Measurements from ENCODE around the gene ATN1.
A peak's percentile ranks its signal among the peaks of the same experiment; 100 is the strongest.

Gene ATN1

DNA sequence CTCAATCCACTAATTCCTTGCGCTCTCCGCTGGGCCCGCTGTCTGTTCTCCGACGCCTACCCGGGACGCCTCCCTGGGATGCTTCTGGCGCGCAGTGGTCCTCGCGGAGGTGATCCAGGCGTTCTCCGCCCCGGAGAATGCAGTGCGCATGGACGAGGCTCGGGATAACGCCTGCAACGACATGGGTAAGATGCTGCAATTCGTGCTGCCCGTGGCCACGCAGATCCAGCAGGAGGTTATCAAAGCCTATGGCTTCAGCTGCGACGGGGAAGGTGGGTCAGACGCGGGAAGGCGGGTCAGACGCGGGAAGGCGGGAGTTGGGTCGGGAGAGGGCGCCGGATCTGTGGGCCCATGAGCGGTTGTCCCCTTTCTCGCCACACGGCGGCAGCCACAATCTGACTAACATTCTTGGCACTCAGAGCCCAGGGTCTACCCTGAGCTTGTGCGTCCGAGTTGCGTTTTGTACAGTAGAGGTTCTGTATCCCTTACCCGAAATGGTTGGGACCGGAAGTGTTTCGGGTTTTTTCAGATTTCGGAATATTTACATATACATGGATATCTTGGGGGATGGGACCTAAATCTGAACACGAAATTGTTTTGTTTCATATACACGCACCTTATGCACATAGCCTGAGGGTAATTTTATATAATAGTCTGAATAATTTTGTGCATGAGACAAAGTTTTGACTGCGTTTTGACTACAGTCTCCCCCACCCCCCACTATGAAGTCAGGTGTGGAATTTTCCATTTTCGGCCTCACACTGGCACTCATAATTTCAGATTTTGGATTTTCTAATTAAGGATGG lies 16.8 kb downstream of the ATN1 start:
- peak; percentile 64 for DNase-seq (ENCODE audit: low read depth, low spot score)

DNA sequence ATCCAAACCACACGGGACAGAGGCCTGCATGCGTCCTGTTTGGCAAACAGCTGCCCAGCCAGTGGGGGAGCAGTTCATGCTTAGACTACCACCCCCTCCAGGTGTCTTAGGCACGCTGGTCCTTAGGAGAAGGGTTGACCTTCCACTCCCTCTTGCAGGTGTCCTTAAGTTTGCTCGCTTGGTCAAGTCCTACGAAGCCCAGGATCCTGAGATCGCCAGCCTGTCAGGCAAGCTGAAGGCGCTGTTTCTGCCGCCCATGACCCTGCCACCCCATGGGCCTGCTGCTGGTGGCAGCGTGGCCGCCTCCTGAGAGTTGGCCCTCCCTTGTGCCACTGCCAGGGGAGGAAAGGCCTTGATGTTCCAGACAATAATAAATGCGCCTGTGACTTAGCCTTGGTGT lies 17.9 kb downstream of the ATN1 start:
- DNase-seq (ENCODE audit: low read depth, low spot score), result no peak

DNA sequence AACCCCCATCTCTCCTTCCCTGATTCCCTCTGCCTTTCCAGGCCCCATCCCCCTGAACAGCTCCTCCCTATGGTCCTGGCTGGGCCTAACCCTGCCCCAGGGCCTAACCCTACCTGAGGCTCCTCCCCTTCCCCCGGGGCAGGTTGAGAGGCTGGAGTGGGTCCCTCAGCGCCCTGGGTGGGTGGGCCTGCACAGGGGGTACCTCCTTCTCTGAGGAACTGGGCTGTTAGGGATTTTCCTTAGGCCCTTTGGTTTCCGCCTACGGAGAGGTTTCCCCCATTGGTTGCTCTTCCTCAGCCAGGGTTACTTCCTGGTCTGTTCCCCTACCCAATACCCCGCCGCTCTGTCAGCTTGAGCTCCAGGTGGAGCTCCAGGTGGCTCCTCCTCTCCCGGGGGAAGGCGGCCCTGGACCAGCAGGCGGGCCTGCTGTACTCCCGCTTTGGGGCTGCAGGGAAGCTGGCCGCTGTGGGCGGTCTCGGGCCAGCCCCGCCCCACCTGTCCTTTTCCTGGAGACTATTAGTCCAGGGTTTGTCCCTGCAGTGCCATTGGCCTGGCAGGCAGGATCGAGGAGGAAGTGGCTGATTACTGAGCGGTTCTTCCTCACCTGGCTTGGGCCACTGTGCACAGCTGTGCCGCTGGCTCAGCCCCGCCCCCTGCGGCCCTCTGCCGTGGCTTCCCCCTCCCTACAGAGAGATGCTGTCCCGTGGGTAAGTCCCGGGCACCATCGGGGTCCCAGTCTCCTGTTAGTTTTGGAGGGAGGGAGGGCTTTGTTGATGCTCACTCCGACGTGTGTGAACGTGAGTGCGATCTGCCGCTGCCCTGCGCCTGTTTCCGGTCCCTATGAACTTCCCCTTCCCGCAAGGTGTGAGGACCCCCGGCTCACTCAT lies 18.5 kb downstream of the ATN1 start:
- DNase-seq (ENCODE audit: low read depth, low spot score), result no peak

DNA sequence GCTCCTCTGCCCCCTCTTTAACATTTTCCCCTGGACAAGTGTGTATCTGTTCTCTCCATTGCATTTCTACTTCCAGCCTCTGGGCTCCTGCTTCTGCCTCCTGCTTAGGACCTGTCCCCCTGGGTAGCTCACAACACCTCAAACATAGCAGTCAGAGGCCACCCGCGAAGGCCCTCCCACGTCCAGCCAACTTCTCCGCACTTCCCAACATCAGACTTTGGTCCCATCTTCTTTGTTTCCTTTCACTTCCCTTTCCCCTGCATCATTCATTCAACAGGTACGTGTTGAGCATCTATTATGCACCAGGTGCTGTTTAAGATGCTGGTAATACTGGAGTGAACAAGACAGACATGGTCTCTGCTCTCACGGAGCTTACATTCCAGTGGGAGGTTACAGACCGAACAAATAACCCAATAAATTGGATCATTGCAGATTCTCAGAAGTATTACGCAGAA lies 19.2 kb downstream of the ATN1 start:
- DNase-seq (ENCODE audit: low read depth, low spot score), result no peak

DNA sequence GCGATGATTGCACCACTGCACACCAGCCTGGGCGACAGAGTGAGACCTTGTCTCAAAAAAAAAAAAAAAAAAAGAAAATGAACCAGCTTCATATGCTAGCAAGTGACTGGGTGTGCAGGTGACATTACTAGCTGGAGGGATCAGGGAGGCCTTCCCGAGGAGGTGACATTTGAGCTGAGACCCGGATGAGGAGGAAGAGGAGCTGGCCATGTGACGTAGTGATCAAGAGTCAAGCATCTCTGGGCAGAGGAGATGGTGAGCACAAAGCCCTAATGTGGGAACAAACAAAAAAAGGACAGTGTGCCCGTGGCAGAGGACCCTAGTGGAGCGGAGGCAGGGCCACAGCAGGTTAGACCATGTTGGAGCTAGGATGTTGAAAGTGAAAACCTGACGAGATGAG lies 19.9 kb downstream of the ATN1 start:
- DNase-seq (ENCODE audit: low read depth, low spot score), result no peak

DNA sequence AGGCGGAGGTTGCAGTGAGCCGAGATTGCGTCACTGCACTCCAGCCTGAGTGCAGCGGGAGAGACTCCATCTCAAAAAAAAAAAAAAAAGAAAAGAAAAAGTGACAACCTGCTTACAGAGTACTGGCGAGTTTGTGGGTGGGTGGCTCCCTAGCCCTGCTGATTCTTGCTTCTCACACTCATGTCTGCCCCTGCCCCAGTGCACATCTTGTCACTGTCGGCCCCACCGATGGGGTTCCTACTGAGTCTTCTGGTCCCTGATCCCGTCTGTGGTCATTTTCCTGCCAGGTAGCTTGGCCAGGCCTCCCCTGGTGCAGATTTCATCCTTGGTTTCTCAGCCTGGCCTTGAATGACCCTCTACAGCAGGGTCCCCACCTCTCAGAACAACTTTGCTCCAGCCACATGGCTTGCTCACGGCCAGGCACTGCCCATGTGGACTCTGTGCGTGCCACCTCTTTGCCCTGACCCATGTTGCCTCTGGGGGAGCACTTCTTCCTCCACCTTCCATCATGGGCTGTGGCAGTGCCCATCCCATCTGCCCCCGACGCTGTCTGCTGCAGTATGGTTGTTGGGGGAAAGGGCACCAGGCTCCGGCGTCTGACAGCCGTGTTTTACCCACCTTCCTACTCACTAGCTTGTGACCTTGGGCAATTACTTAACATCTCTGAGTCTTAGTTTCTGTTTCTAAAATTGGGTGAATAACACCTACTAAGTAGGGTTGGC lies 21.3 kb downstream of the ATN1 start:
- no peak for DNase-seq (ENCODE audit: low read depth, low spot score)

DNA sequence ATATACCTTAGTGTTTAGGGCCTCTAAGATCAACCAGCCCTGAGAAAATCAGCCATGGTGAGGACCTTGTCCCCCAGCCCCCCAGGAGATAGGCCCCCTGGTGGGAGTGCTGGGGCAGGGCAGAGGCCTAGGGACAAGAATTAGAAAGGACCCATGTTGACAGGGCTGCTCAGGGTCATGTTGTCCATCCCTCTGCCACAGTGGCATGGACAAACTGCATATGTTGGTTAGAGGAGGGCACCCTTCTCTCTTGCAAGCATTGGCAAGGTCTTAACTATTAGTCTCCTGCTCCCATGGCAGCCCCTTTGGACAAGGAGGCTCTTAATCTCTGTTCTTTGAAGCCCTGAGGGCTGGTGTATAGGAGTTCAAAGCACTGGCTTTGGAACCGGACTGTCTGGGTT lies 22.6 kb downstream of the ATN1 start:
- no peak for DNase-seq (ENCODE audit: low read depth, low spot score)

DNA sequence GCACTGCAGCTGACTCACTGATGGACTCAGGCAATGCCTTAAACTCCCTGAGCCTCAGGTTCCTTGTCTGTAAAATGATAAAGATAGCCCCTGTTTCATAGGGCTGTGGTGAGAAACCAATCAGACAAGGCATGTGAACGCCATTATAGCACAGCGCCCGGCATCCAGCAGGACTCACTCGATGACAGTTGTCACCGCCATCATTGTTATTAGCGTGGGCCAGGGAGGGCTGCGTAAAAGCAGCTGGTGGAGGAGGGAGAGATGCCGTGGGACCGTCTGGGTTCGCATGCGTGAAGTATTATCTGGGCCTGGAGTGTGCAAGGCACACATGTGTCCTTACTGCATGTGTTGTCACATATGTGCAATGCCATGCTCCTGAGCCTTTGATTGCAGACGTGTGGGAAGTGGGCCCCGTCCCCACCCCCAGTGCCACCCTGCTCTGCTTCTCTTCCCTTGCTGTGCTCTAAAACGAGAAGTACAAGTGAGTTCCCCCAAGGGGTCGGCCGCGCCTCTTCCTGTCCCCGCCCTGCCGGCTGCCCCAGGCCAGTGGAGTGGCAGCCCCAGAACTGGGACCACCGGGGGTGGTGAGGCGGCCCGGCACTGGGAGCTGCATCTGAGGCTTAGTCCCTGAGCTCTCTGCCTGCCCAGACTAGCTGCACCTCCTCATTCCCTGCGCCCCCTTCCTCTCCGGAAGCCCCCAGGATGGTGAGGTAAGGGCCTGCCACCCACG lies 23.2 kb downstream of the ATN1 start, which contains the start of gene PTPN6:
Gene PTPN6 (plus strand): TSS at position 546 of the 730 bp plus-strand sequence. CDS start 157 bp downstream, at position 703.
- peak; percentile 55 for DNase-seq (ENCODE audit: low read depth, low spot score)

DNA sequence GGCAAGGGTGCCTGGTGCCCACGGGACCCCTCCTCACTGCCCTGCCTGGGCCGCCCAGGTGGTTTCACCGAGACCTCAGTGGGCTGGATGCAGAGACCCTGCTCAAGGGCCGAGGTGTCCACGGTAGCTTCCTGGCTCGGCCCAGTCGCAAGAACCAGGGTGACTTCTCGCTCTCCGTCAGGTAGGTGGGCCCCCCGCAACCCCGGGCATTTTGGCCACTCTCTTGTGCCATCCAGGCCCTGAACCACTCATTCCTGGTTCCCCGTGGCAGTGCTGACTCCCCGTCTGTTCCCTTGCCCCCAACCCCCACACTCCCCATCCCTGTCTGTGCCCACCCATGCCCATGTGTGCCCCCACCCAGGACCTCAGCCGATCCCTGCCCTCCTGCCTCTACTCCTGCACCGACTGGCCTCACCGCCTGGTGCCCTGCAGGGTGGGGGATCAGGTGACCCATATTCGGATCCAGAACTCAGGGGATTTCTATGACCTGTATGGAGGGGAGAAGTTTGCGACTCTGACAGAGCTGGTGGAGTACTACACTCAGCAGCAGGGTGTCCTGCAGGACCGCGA lies 23.9 kb downstream of the ATN1 start:
- DNase-seq (ENCODE audit: low read depth, low spot score), result no peak

DNA sequence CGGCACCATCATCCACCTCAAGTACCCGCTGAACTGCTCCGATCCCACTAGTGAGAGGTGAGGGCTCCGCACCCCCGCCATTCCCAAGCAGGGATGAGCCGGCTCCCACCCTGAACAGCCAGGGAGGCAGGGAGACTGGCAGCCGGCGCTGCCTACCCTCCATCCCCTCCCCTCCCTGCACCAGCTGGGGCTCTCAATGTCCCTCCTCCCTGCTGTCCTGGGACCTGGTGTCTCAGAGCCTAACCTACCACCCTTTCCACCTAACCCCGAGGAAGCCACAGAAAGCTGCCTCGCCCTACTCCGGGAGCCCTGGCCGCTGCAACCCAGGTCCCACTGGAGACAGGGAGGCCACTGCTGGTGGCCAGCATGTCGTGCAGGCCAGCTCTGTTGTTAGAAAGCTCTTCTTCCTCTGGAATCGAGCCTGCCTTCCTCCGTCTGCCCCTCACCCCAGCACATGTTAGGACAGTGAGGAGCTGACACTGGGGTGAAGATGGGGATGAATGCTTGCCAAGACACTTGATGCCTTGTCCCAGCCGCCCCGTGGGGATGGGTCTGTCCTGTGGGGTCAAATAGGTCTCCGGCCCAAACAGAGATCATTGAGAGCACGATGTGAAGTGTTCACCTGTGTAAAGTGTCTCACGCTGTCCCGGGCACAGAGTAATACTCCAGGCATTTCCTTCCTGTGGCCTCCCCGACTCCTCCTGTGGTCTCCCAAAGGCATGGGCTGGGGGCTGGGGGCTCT lies 24.5 kb downstream of the ATN1 start:
- DNase-seq (ENCODE audit: low read depth, low spot score), result no peak

DNA sequence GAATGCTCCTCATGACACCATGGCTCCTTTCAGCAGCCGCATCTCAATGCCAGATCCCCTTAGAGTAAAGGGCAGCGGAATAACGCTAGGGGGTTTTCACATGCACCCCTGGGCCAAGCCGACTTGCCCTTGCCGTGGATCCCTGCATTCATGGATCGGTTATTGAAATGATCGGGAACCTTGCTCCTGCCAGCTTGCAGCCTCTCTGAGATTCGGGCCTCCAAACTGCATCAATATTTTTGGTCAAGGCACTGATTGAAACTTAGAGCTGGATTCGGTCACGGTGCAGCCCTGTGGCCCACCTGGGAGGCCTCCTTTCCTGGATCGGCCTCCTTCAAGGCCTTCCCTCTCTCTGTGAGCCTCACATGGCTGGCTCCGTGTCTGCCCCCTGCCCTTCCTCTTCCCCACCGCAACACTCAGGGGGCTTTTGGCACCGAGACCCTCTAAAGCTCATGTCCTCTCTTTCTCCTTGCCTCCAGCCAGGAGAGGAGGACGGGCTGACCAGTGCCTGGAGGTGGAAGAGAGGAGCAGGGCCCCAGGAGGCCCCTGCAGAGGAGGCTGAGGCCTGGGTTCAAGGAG lies 25.2 kb downstream of the ATN1 start:
- DNase-seq (ENCODE audit: low read depth, low spot score), result no peak

DNA sequence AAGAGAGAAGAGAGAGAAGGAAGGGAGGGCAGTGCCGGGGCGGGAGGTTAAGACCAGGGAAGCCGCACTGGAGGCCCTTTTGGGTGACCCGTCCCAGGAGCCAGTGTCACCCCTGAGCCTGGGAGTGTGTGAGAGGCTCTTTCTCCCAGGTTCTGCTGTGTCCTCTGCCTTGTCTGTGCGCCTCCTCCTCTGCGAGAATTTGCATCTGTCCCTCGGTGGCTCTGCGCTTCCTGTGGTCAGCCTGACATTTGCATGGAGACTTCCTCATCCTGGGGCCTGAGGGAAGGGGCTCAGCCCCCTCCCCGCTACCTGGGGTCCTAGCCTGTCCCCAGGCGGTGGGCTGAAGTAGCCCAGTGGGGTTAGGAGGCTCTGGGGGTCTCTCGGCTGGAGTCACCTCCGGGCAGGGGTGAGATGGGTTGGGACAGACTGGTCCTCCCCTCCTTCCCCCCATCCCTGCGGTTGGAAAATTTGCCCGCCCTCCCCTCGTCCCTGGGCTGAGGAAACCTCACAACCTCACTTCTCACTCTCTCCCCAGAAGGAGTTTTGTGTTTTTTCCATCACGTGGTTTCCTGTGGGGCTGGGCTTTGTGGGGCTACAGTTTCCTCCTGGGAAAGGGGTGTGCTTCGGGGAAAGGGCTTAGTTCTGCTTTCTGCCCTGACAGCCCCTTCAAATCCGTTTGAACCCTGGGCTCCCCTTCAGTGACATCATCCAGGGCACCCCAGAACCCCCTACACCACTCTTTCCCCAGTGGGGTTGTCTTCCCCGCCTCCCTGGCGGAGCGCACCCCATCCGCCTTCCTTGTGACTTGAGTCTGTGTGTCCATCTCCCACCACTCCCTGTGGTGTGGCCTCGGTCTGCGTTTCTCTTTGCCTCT lies 25.9 kb downstream of the ATN1 start:
- peak; percentile 63 for DNase-seq (ENCODE audit: low read depth, low spot score)

DNA sequence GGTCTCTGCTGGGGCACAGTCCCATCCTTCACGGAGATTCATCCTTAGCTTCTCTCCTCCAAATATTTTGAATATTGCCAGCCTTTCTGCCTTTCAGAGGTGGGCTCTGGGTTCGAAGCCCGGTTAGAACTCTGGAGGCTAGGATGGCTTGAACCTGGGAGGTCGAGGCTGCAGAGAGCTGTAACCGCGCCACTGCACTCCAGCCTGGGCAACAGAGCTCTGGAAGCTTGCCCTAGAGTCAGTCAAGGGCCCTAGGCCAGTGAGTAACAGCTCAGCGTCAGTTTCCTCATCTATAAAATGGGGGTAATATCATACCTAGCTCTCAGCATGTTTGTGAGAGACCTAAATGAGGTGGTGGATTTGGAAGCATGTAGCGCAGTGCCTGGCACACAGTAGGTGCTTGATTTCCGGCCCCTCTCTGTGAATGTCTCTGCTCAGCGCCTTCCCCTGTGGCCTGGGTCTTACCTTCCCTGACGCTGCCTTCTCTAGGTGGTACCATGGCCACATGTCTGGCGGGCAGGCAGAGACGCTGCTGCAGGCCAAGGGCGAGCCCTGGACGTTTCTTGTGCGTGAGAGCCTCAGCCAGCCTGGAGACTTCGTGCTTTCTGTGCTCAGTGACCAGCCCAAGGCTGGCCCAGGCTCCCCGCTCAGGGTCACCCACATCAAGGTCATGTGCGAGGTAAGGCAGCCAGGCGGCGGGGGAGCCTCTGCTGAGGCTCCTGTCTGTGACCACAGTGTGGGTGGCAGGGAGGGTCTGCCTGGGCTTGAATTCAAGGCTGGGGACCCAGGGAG lies 26.8 kb downstream of the ATN1 start:
- no peak for DNase-seq (ENCODE audit: low read depth, low spot score)

DNA sequence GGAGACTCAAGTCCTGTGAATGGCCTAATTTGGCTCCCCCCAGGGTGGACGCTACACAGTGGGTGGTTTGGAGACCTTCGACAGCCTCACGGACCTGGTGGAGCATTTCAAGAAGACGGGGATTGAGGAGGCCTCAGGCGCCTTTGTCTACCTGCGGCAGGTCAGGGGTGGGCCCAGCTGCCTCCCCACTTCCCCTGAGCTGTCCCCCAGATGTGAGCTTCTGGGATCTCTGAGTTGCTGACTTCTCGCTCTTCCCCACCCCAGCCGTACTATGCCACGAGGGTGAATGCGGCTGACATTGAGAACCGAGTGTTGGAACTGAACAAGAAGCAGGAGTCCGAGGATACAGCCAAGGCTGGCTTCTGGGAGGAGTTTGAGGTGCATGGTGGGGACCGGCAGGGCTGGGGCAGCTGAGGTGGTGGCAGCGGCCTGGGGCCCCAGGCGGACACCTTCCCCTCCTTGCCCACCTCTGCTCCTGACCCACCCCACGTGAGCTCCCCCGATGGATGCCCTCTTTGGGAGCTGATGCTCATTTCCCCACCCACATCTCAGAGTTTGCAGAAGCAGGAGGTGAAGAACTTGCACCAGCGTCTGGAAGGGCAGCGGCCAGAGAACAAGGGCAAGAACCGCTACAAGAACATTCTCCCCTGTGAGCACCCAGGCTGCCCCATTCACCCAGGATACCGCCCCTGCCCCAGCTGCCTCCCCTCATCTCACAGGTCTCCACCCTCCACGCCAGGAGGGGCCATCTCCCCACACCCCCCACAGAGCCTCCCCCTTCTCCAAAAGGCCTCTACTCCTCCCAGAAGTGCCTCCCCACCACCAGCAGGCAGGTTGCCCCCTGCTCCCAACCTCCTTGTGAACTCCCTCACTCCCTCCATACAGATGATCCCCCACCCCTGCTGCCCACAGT lies 27.6 kb downstream of the ATN1 start:
- no peak for DNase-seq (ENCODE audit: low read depth, low spot score)

DNA sequence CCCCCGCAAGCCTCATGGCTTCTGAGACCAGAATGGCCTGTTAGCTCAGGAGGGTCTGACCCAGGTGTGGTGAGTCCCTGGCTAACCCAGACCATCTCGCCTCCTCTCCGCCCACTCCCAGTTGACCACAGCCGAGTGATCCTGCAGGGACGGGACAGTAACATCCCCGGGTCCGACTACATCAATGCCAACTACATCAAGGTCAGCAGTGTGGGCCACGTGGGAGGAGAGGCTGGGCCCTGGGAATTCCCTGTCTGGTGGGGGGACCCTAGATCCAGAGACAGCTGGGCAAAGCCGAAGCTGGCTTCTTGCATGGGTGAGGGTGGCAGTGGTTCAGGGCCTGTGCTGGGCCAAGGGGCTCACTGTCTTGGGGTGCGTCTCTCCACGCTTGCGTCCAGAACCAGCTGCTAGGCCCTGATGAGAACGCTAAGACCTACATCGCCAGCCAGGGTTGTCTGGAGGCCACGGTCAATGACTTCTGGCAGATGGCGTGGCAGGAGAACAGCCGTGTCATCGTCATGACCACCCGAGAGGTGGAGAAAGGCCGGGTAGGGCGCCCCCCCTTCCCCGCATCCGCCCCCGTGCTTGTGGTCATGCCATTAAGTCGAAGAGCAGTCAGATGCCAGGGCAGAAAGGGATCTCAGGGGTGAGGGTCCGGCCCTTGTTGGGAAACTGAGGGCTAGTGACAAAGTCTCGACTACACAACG lies 28.4 kb downstream of the ATN1 start:
- no peak for DNase-seq (ENCODE audit: low read depth, low spot score)

DNA sequence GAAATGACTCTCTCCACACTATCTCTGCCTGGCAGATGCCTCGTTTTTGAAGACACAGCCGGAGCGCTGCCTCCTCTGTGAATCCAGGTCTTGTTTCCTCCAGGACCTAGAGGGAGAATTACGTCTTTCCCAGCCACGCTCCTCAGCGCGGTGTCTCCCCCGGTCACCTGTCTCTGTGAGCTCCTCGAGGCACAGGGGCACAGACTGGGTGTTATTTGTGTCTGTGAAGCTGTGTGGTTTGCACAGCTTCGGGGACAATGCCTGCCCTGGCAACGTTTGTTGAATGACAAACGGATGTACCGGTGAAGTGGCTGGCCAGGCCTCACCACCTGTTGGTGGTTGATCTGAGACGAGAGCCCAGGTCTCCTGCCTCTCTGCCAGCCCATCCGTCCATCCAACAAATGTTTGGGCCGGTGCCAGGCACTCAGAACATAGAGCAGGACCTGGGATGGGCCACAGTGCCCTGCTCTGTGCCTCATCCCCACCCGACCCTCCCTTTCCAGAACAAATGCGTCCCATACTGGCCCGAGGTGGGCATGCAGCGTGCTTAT lies 29.5 kb downstream of the ATN1 start:
- DNase-seq (ENCODE audit: low read depth, low spot score), result no peak
